ENCODE measurements around the gene IL4I1.

DNA sequence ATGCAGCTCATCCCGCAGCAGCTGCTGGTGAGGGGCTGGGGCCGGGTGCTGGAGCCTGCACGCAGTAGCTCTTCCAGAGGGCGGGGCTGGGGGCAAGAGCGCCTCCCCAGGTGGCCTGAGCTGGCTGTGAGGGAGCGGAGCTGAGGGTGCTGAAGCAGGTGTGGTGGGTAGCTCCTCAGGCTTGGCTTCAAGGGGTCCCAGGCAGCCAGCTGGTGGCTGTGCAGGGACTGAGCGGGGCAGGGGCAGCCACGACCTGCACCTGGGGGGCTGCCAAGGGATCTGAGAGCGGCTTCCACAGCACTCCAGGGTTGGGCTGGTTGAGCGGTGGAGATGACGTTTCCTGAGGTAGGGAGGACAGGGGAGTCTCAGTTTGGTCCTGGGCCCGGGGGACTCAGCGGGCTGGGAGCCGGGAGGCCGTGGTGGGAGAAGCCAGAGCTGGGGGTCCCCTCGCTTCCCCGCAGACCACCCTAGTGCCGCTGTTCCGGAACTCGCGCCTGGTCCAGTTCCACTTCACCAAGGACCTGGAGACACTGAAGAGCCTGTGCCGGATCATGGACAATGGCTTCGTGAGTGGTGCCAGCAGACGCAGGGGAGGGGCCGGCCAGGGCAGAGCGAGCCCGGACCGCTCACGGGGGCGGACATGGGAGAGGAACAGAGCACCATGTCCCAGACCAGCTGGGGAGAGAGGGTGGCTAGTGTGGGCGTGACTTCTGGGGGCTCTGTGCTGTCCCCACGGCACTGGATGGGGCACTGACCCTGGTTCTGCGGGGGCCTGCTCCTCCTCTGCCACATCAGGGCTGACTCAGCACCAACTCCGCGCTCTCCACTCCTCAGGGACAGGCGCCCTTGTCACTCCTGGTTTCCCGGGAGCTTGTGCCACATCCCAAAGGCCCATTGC is 38.4 kb downstream of the IL4I1 start:
- TF ChIP-seq, protein P1, sequence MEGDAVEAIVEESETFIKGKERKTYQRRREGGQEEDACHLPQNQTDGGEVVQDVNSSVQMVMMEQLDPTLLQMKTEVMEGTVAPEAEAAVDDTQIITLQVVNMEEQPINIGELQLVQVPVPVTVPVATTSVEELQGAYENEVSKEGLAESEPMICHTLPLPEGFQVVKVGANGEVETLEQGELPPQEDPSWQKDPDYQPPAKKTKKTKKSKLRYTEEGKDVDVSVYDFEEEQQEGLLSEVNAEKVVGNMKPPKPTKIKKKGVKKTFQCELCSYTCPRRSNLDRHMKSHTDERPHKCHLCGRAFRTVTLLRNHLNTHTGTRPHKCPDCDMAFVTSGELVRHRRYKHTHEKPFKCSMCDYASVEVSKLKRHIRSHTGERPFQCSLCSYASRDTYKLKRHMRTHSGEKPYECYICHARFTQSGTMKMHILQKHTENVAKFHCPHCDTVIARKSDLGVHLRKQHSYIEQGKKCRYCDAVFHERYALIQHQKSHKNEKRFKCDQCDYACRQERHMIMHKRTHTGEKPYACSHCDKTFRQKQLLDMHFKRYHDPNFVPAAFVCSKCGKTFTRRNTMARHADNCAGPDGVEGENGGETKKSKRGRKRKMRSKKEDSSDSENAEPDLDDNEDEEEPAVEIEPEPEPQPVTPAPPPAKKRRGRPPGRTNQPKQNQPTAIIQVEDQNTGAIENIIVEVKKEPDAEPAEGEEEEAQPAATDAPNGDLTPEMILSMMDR (IDR thresholded peaks at IDR 0.05): no peak
- no peak for TF ChIP-seq POLR2AphosphoS5 (IDR thresholded peaks at IDR 0.05; ENCODE audit: insufficient read depth in 1 of 2, low read depth in 1 of 2)
- no peak for TF ChIP-seq POLR2A (IDR thresholded peaks at IDR 0.05)
